ENCODE results near the gene OPRM1.

DNA sequence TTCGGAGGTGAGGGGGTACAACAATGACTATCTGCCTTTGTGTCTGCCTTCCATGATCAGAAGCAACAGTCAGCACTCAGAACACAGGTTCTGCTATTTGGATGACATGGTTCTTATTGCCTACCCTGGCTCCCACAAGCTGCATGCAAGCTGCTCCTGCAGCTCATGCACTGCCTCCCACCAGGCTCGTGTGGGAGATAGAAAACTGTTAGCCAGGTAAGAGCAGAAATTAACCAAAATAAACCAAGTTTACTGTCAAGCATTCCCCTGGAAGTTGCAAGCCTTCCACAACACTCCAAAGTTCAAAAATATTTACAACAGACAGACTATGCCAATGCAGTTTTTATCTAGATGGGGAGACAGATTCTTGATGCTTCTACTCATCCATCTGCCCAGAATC lies 31.0 kb downstream of the OPRM1 start:
- TF ChIP-seq, protein P1, sequence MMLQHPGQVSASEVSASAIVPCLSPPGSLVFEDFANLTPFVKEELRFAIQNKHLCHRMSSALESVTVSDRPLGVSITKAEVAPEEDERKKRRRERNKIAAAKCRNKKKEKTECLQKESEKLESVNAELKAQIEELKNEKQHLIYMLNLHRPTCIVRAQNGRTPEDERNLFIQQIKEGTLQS (IDR thresholded peaks at IDR 0.05) = no peak
- TF ChIP-seq EZH2phosphoT487 (IDR thresholded peaks at IDR 0.05; ENCODE audit: borderline replicate concordance) (no peak), EGR1 (IDR thresholded peaks at IDR 0.05; ENCODE audit: low read depth) (no peak), SP1 (IDR thresholded peaks at IDR 0.05; ENCODE audit: low read depth) (no peak), SRF (IDR thresholded peaks at IDR 0.05; ENCODE audit: low read depth) (no peak), POLR2A (IDR thresholded peaks at IDR 0.05; ENCODE audit: borderline replicate concordance, extremely low read depth, insufficient read depth, insufficient read length) (no peak)
- TF ChIP-seq, protein P2, sequence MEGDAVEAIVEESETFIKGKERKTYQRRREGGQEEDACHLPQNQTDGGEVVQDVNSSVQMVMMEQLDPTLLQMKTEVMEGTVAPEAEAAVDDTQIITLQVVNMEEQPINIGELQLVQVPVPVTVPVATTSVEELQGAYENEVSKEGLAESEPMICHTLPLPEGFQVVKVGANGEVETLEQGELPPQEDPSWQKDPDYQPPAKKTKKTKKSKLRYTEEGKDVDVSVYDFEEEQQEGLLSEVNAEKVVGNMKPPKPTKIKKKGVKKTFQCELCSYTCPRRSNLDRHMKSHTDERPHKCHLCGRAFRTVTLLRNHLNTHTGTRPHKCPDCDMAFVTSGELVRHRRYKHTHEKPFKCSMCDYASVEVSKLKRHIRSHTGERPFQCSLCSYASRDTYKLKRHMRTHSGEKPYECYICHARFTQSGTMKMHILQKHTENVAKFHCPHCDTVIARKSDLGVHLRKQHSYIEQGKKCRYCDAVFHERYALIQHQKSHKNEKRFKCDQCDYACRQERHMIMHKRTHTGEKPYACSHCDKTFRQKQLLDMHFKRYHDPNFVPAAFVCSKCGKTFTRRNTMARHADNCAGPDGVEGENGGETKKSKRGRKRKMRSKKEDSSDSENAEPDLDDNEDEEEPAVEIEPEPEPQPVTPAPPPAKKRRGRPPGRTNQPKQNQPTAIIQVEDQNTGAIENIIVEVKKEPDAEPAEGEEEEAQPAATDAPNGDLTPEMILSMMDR (IDR thresholded peaks at IDR 0.05 in 2 of 3, conservative IDR thresholded peaks at IDR 0.05 in 1 of 3; ENCODE audit: borderline replicate concordance in 1 of 3, insufficient read depth in 1 of 3, low read depth in 2 of 3, low read length in 2 of 3) = no peak
